Ishikawa (cell line): ENCODE measurements around the gene ERAL1.

Experiments used
- CEBPB ChIP-seq: IDR thresholded peaks from 2 replicates; pipeline ENCODE4 v1.6.1; 2012
- CREB1 ChIP-seq: IDR thresholded peaks from 2 replicates; pipeline ENCODE4 v1.6.1; 2012; ENCODE audit warnings: low read depth
- EGR1 ChIP-seq: IDR thresholded peaks from 2 replicates; pipeline ENCODE4 v1.6.1; 2012
- EP300 ChIP-seq: IDR thresholded peaks from 2 replicates; pipeline ENCODE4 v1.6.1; 2012; ENCODE audit warnings: borderline replicate concordance
- FOXM1 ChIP-seq: IDR thresholded peaks from 2 replicates; pipeline ENCODE4 v1.6.1; 2012; ENCODE audit warnings: low read depth, borderline replicate concordance
- MAX ChIP-seq: IDR thresholded peaks from 2 replicates; pipeline ENCODE4 v1.6.1; 2012
- NFIC ChIP-seq: IDR thresholded peaks from 2 replicates; pipeline ENCODE4 v1.6.1; 2012
- RAD21 ChIP-seq: IDR thresholded peaks from 2 replicates; pipeline ENCODE4 v1.6.1; 2012; ENCODE audit warnings: low read depth
- REST ChIP-seq: IDR thresholded peaks from 2 replicates; pipeline ENCODE4 v1.6.1; 2012; ENCODE audit warnings: low read depth, mild to moderate bottlenecking
- TAF1 ChIP-seq: IDR thresholded peaks from 2 replicates; pipeline ENCODE4 v1.6.1; 2012; ENCODE audit warnings: low read depth, mild to moderate bottlenecking
- TCF12 ChIP-seq: IDR thresholded peaks from 2 replicates; pipeline ENCODE4 v1.6.1; 2012; ENCODE audit warnings: low read depth
- TEAD4 ChIP-seq: IDR thresholded peaks from 2 replicates; pipeline ENCODE4 v1.6.1; 2012
- USF1 ChIP-seq: IDR thresholded peaks from 2 replicates; pipeline ENCODE4 v1.6.1; 2012
- YY1 ChIP-seq: IDR thresholded peaks from 2 replicates; pipeline ENCODE4 v1.6.1; 2012; ENCODE audit warnings: low read depth
- ZBTB7A ChIP-seq: IDR thresholded peaks from 2 replicates; pipeline ENCODE4 v1.6.1; 2012; ENCODE audit warnings: low read depth

Gene ERAL1

GRCh38 chr17:28861393-28862203 is 6.8 kb downstream of the ERAL1 start:
- TF ChIP-seq RAD21 (no peak), EP300 (no peak), TEAD4 (no peak), FOXM1 (no peak), USF1 (no peak), CEBPB (no peak)

GRCh38 chr17:28862561-28862960 is 7.7 kb downstream of the ERAL1 start:
- TF ChIP-seq TCF12 (no peak), RAD21 (no peak), CREB1 (no peak), CEBPB (no peak), TEAD4 (no peak), FOXM1 (no peak), MAX (no peak), REST (no peak), USF1 (no peak)

GRCh38 chr17:28863953-28864352 is 9.1 kb downstream of the ERAL1 start:
- TF ChIP-seq CREB1 (no peak), ZBTB7A (no peak), TCF12 (no peak), TEAD4 (no peak), RAD21 (no peak), YY1 (no peak), TAF1 (no peak), CEBPB (no peak), USF1 (no peak), EGR1 (no peak), NFIC (no peak)

- TF ChIP-seq RAD21 (no peak), USF1 (no peak), ZBTB7A (no peak), TCF12 (no peak), TEAD4 (no peak), TAF1 (no peak), REST (no peak), CEBPB (no peak), NFIC (no peak), MAX (no peak), CREB1 (no peak), YY1 (no peak), EP300 (no peak)
Observed at GRCh38 chr17:28864991-28865849, 10.4 kb downstream of the ERAL1 start.
